Common myeloid progenitor, CD34-positive (primary cell): ENCODE results near the gene ABCA4.
"Not testable (repeated sequence)": the region's sequence is repeated elsewhere in the genome, so short reads cannot be mapped to it uniquely, and the experiment has no call there.

ENCODE experiments used
- CTCF ChIA-PET: fragments of 350-600 bp; sonication (Branson Sonifier 250); formaldehyde crosslinking; loops from one replicate; lab custom pipeline; 2021; ENCODE audit warnings: antibody characterized with exemption; lab: Charles Lee
- POLR2A ChIA-PET: fragments of 350-600 bp; sonication (Branson Sonifier 250); formaldehyde crosslinking; loops from one replicate; lab custom pipeline; 2021; ENCODE audit warnings: antibody characterized with exemption; lab: Charles Lee
- DNase-seq, 3 donors: peaks; one replicate each; pipeline versions ENCODE4 v3.0.0 to v3.0.0-alpha.2; 2013
- H3K27ac ChIP-seq, 2 experiments: 1 replicate in 1 of 2; 2 replicates in 1 of 2; pipeline ENCODE4 v1.7.0; 2013; ENCODE audit warnings: inconsistent platforms in 2 of 2, low read length in 2 of 2, mild to moderate bottlenecking in 2 of 2, low read depth in 1 of 2, moderate library complexity in 1 of 2; ENCODE audit not compliant: severe bottlenecking in 2 of 2, insufficient read depth in 1 of 2, poor library complexity in 1 of 2
- H3K27me3 ChIP-seq, 5 experiments: replicated peaks in 2 of 5; 1 replicate in 3 of 5; 2 replicates in 2 of 5; pipeline versions ENCODE4 v1.6.1 to v1.7.0; 2013; ENCODE audit warnings: low read length in 4 of 5, mild to moderate bottlenecking in 2 of 5, moderate library complexity in 2 of 5, inconsistent platforms in 1 of 5; ENCODE audit not compliant: insufficient read depth in 5 of 5, control insufficient read depth in 4 of 5
- H3K36me3 ChIP-seq, 4 experiments: 1 replicate in 2 of 4; 2 replicates in 2 of 4; pipeline versions ENCODE4 v1.6.1 to v1.7.0; 2013; ENCODE audit warnings: low read length in 3 of 4, control low read depth in 1 of 4, mild to moderate bottlenecking in 1 of 4; ENCODE audit not compliant: control insufficient read depth in 4 of 4, insufficient read depth in 4 of 4
- H3K4me1 ChIP-seq, 4 experiments: 1 replicate in 3 of 4; 2 replicates in 1 of 4; pipeline versions ENCODE4 v1.6.1 to v1.7.1; 2013; ENCODE audit warnings: low read length in 3 of 4, mild to moderate bottlenecking in 3 of 4, control low read depth in 1 of 4, inconsistent platforms in 1 of 4, moderate library complexity in 1 of 4; ENCODE audit not compliant: control insufficient read depth in 4 of 4, insufficient read depth in 4 of 4; ENCODE audit errors: control extremely low read depth in 1 of 4
- H3K4me3 ChIP-seq, 7 experiments: 1 replicate in 4 of 7; 2 replicates in 3 of 7; pipeline versions ENCODE4 v1.5.1 to v1.7.0; 2013; ENCODE audit warnings: mild to moderate bottlenecking in 7 of 7, low read length in 6 of 7, moderate library complexity in 6 of 7, inconsistent platforms in 2 of 7, low read depth in 2 of 7, control low read depth in 1 of 7; ENCODE audit not compliant: insufficient read depth in 4 of 7, control insufficient read depth in 1 of 7; ENCODE audit errors: extremely low read depth in 1 of 7
- H3K9me3 ChIP-seq, 5 experiments: 1 replicate in 4 of 5; 2 replicates in 1 of 5; pipeline versions ENCODE4 v1.6.1 to v1.7.1; 2013; ENCODE audit warnings: low read length in 4 of 5, mild to moderate bottlenecking in 2 of 5, inconsistent platforms in 1 of 5, low read depth in 1 of 5, moderate library complexity in 1 of 5; ENCODE audit not compliant: control insufficient read depth in 4 of 5, insufficient read depth in 2 of 5; ENCODE audit errors: control extremely low read depth in 1 of 5
- WGBS: methylation state at CpG from one replicate; pipeline ENCODE4 v1.1.5; 2013; ENCODE audit not compliant: insufficient coverage; 5-methylcytosine and 5-hydroxymethylcytosine counted together

ABCA4 gene

DNA sequence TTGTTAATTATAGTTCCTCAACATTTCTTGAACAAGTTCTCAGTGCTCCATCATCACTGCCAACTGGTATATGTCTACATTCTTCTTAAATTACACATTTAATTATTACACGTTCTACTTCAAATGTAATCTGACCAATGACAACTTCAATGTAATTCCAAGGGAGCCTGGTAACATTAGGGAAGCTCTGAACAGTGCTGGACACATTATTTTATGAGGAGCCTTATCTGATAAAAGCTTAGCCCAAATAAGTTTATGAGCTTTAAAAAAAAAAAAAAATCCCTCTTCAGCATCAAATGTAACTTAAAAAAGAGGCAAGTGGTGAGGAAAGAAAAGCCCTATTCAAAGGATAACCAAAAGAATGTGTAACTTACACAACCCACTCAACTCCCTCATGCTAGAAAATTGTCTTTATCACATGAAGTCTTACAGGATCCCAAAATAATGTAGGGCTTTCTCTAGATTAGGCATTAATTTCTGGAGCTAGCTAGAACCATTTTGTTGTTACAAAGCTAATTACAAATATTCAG is 35.2 kb upstream of the ABCA4 start:
- CTCF ChIA-PET: no interaction called here
- Histone ChIP-seq H3K27ac (no peak overlapping the region), H3K9me3 (peaks cover 0 to 4% (median 0%) of the 10 kb centered on the region in 5 experiments), H3K4me1 (no peaks in the 10 kb centered on the region), H3K27me3 (no peaks in the 10 kb centered on the region), H3K36me3 (no peaks in the 10 kb centered on the region), H3K4me3 (no peak overlapping the region)
- POLR2A ChIA-PET: no interaction called here
- WGBS: 100% methylated on average over 1 of the region's 1 CpG
- no peak for DNase-seq

GRCh38 chr1:94154989-94155388 is 34.0 kb upstream of the ABCA4 start:
- no peaks in the 10 kb centered on the region for H3K27me3 ChIP-seq
- H3K9me3 ChIP-seq: peaks cover 0 to 4% (median 0%) of the 10 kb centered on the region in 5 experiments
- no peak overlapping the region for H3K27ac ChIP-seq
- H3K4me1 ChIP-seq: no peaks in the 10 kb centered on the region
- ChIA-PET POLR2A (no interaction called here), CTCF (no interaction called here)
- H3K4me3 ChIP-seq: no peak overlapping the region
- no peak for DNase-seq
- WGBS: no CpG with 5 or more reads among the region's 1 CpG
- no peaks in the 10 kb centered on the region for H3K36me3 ChIP-seq

DNA sequence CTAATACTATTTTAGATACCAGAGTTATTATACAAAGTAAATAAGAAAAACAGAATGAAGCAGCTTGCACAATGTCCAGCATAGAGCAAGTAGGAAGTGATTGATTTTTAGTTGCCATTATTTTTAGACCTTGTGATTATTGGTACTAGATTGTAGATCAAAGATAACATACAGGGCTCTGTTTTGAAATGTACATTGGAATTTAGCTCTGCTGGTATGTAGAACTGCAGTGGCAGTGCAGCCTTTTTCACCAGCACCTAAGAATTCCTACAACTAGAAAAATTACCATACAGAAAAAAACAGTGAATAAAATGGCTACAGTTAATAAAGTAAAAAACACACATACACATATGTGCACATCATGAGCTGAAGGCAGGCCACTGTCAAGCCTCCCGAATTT is 32.2 kb upstream of the ABCA4 start:
- no peak for DNase-seq
- H3K4me1 ChIP-seq: no peaks in the 10 kb centered on the region
- no peaks in the 10 kb centered on the region for H3K36me3 ChIP-seq
- H3K27me3 ChIP-seq: no peaks in the 10 kb centered on the region
- 88% methylated on average over 1 of the region's 1 CpG for WGBS
- ChIA-PET POLR2A (no interaction called here), CTCF (no interaction called here)
- H3K27ac ChIP-seq: no peak overlapping the region
- peaks cover 0 to 4% (median 0%) of the 10 kb centered on the region in 5 experiments for H3K9me3 ChIP-seq
- H3K4me3 ChIP-seq: no peak overlapping the region

GRCh38 chr1:94149166-94149565 is 28.2 kb upstream of the ABCA4 start:
- DNase-seq, H3K4me3 ChIP-seq, H3K27me3 ChIP-seq, H3K9me3 ChIP-seq, H3K27ac ChIP-seq, H3K4me1 ChIP-seq, POLR2A ChIA-PET, H3K36me3 ChIP-seq: not testable (repeated sequence)
- CTCF ChIA-PET: interaction anchor here (1.2 kb wide), 1 partner anchor 186 kb away, joined by 3 read pairs; no protein-coding TSS in a partner anchor

- CTCF ChIA-PET: interaction anchor here (0.8 kb wide), 1 partner anchor 40 kb away, joined by 3 read pairs; no protein-coding TSS in a partner anchor
- no peaks in the 10 kb centered on the region for H3K4me1 ChIP-seq
- H3K27ac ChIP-seq: no peak overlapping the region
- H3K9me3 ChIP-seq: peaks cover 0 to 3% (median 0%) of the 10 kb centered on the region in 5 experiments
- H3K27me3 ChIP-seq: no peaks in the 10 kb centered on the region
- WGBS: 97% methylated on average over 4 of the region's 5 CpGs
- POLR2A ChIA-PET: no interaction called here
- H3K4me3 ChIP-seq: no peak overlapping the region
- no peaks in the 10 kb centered on the region for H3K36me3 ChIP-seq
- DNase-seq: no peak
These were observed 25.3 kb upstream of the ABCA4 start for GRCh38 chr1:94146273-94146672.

GRCh38 chr1:94144836-94145235 is 23.9 kb upstream of the ABCA4 start:
- Histone ChIP-seq H3K27ac (no peak overlapping the region), H3K36me3 (no peaks in the 10 kb centered on the region), H3K4me1 (no peaks in the 10 kb centered on the region), H3K4me3 (no peak overlapping the region), H3K9me3 (peaks cover 0 to 3% (median 0%) of the 10 kb centered on the region in 5 experiments), H3K27me3 (no peaks in the 10 kb centered on the region)
- ChIA-PET POLR2A (no interaction called here), CTCF (interaction anchor here (0.6 kb wide), 1 partner anchor 353 kb away, joined by 3 read pairs; no protein-coding TSS in a partner anchor)
- no peak for DNase-seq
- WGBS: no CpG with 5 or more reads among the region's 1 CpG

- ChIA-PET POLR2A (interaction anchor here (0.6 kb wide), 1 partner anchor 35 kb away, joined by 3 read pairs; no protein-coding TSS in a partner anchor), CTCF (interaction anchor here (0.9 kb wide), 1 partner anchor 82 kb away, joined by 3 read pairs; no protein-coding TSS in a partner anchor)
- H3K9me3 ChIP-seq: peaks cover 0 to 3% (median 0%) of the 10 kb centered on the region in 5 experiments
- no peak overlapping the region for H3K4me3 ChIP-seq
- no peak for DNase-seq
- no peaks in the 10 kb centered on the region for H3K27me3 ChIP-seq
- H3K36me3 ChIP-seq: no peaks in the 10 kb centered on the region
- H3K4me1 ChIP-seq: no peaks in the 10 kb centered on the region
- no peak overlapping the region for H3K27ac ChIP-seq
These were observed 22.8 kb upstream of the ABCA4 start for GRCh38 chr1:94143809-94144176.
